ELF-1 (cell line): ENCODE results near the gene MLN.

ENCODE experiments used
- DNase-seq: peaks from one replicate; pipeline ENCODE4 v3.0.0-alpha.2; 2016; ENCODE audit warnings: low read depth, low spot score

The MLN gene, protein sequence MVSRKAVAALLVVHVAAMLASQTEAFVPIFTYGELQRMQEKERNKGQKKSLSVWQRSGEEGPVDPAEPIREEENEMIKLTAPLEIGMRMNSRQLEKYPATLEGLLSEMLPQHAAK

GRCh38 chr6:33803571-33804053 is at the start of gene MLN:
Gene MLN, minus strand, starts transcription at chr6:33804003. Its CDS starts 2,840 bp downstream, at chr6:33801163.
- DNase-seq, result no peak

DNA sequence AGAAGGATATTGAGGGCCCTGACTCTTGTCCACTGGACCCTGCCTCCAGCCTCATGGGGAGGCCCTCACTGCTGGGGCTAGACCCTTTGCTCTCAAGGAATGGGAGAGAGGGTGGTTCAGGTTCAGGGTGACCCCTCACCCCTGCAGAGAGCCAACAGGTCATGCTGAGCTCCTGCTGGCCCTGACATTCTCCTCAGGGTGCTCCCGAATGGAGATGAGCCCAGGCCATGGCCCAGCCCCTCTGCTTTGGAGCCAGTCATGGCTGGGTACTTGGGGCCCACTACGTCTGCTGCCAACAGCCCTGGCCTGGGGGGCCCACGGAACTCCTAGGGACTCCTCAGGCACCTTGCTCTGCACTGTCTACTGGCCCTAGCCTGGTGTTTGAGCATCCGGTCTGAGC is 49.2 kb upstream of the MLN start:
- no peak for DNase-seq

- peak; percentile 91 for DNase-seq
Observed at GRCh38 chr6:33851959-33852358, 48.2 kb upstream of the MLN start.

- no peak for DNase-seq
Observed at GRCh38 chr6:33850869-33851541, 47.2 kb upstream of the MLN start.

DNA sequence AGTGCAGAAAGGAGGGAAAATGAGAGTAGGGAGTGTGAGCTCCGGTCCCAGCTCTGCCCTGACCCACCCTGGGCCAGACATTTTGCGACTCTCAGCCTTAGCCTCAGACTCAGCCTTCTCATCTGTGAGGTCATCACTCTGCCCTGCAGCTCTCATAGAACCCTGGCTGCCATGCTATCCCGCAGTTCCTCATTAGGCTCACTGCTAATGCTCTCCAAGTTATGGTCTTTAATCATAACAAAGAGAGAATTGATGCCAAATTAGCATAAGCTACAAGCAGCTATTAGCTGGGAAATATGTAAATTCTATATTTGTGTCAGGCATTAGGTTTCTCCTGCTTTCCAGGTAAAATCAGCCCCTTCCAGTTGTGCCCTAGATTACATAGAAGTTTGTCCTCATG is 46.5 kb upstream of the MLN start:
- no peak for DNase-seq

- no peak for DNase-seq
Observed at GRCh38 chr6:33849500-33850075, 45.8 kb upstream of the MLN start.

- DNase-seq, result no peak
Observed at GRCh38 chr6:33848484-33848883, 44.7 kb upstream of the MLN start.

- DNase-seq, result no peak
Observed at GRCh38 chr6:33847867-33848266, 44.1 kb upstream of the MLN start.

DNA sequence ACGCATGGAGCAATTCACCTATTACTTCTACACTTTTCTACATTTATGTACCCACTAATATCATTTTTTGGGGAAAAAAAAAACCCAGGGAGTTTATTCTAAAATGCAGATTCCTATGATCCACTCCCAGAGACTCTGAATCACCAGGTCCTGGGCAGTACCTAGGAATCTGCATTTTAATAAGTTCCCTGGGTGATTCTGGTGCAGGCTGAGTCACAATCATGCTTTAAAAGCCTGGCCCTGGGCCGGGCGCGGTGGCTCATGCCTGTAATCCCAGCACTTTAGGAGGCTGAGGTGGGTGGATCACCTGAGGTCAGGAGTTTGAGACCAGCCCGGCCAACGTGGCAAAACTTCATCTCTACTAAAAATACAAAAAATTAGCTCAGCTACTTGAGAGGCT is 43.3 kb upstream of the MLN start:
- DNase-seq, result no peak

GRCh38 chr6:33846226-33846625 is 42.4 kb upstream of the MLN start:
- DNase-seq, result no peak

DNA sequence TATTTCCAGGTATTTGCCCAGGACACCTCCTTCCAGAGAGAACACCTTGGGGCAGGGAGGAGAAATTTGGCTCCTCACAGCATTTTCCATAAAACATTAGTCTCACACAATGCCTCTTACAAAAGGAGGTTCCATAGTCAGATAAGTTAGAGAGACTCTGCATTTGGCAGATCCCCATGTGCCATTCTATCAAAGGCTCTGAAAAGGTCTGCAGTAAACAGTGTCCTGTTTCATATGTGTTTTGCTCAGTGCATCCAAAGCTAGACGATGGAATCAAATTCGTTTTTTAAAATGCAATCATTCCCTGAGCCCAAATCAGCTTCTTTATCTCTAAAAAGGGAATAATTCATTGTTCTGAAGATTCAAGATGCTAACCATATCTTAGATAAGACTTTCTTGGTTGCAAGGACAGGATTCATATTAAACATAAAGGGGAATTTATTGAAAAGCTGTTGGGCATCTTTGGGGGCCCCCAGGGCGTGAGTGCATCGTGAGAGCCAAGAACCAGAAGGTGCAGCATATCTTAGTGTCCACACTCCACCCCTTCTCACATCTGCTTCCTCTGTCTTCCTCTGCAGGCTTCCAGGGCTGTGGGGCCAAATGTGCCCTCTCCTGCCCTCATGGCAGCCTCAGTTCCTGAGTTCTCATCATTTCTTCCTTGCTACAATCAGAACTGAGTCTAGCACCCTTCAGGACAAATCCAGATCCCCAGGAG is 41.4 kb upstream of the MLN start:
- no peak for DNase-seq

GRCh38 chr6:33843131-33844121 is 39.6 kb upstream of the MLN start:
- no peak for DNase-seq

- DNase-seq, result no peak
Observed at GRCh38 chr6:33841868-33842267, 38.1 kb upstream of the MLN start.

GRCh38 chr6:33841070-33841469 is 37.3 kb upstream of the MLN start:
- DNase-seq, result no peak

DNA sequence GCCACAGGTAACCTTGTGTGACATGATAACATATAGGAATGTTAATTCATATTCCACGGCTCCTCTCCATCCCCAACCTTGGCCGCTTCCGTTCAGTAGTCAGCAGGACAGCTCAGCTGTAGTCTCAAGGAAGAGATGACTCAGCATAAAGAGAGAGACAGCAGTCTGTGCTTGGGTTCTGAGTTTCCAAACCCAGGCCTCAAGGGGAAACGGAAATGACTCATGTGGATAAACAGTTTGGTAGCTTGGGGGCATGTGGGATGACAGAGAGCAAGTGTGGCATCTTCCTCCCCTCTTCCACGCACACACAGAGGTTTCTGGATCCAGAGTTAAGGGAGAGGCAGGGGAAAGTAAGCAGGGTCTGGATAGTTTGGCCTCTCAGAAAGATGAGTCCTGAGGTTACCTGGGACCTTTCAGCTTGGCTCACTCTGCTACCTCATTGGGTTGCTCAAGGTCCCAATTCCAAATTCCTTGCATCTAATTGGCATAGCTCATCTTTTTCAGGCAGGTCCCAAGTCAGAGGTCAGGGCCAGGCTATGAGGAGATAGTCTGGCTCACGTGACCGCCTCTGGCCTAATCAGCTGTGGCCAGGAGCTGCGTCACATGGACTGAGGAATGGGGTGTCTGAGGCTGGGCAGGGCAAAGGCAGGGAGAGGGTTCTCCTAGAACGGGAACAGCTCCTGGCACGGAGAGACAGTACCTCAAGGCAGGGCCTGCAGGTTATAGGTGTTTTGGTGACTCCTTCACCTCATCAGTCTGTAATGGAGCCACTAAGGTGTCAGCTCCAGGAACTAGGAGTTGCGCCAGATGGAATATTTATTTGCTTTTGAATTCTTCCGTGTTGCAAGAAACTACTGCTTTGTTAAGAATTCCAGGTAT is 36.5 kb upstream of the MLN start:
- DNase-seq, result peak; percentile 89

GRCh38 chr6:33839399-33840047 is 35.7 kb upstream of the MLN start:
- DNase-seq, result peak; percentile 66

DNA sequence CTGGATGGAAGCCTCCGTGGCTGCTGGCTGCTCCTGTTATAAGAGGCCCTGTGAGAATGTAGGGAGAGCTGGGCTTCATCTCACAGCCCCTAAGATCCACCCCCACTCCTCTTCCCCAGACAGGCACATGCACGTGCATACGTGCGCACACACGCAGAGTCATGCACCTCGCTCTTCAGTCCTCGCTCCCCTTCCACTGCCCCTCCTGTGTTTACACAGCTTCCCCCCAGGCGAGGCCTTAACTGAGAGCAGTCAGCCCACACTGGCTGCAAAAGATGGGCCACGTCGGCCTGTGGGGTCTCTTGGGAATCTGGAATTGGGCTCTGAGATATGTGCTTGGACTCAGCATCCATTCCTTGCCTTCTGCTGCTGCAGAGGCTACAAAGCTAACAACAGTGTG is 35.2 kb upstream of the MLN start:
- no peak for DNase-seq

GRCh38 chr6:33837971-33838665 is 34.3 kb upstream of the MLN start:
- peak; percentile 60 for DNase-seq

DNA sequence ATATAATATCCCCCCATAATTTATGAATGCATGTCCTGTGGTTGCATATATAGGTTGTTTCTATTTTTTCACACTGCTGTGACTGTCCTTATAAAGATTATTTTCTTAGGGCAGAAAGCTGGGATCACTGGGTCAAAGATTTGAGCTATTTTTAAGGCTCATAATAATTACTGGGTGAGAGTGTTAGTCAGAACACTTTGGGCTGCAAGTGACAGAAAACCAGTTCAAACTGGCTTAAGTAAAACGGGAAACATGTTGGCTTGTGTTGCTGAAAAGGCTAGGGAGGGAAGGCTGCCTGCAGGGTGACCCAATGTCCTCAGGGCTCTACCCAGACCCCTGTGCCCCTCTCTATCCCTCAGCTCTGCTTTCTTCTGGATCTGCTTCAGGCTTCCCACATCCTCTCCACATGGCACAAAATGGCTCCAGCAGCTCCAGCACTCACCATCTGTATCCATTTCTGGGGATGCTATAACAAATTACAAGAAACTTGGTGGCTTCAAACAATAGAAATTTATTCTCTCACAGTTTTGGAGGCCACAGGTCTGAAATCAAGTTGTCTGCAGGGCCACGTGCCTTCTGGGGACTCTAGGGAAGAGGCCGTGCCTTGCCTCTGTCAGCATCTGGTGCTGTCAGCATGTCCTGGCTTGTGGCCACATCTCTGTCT is 33.1 kb upstream of the MLN start:
- DNase-seq, result no peak
